Spleen (tissue), 7 donors: ENCODE results near the gene DUSP6.

ENCODE experiments used
- CTCF ChIP-seq, 11 experiments: fragments of 200-600 bp in 7 of 11; fragments of 450-650 bp in 4 of 11; sonication (generic) in 4 of 11; IDR thresholded peaks in 8 of 11; conservative IDR thresholded peaks in 3 of 11; 1 replicate in 7 of 11; 2 replicates in 4 of 11; pipeline versions ENCODE4 v1.4.0 to v1.8.0; 2016 to 2021; ENCODE audit warnings: antibody characterized with exemption in 11 of 11, inconsistent platforms in 4 of 11, mild to moderate bottlenecking in 1 of 11
- POLR2AphosphoS5 ChIP-seq, 3 donors: sonication (generic); formaldehyde crosslinking; IDR thresholded peaks; one replicate each; pipeline ENCODE4 v1.5.1; 2017; ENCODE audit warnings: antibody characterized with exemption in 3 of 3
- donor health status: DM: no; HTN: no; CAD: no; lungs with moderate emphysema.
- donor health status: DM: no; HTN: no; CAD: no.
- donor health status: DM: no; HTN: no; CAD: no.

- no peak for TF ChIP-seq CTCF (IDR thresholded peaks at IDR 0.05 in 8 of 11, conservative IDR thresholded peaks at IDR 0.05 in 3 of 11)
- no peak for TF ChIP-seq POLR2AphosphoS5 (IDR thresholded peaks at IDR 0.05)
Measured at GRCh38 chr12:89363582-89363981, 11.3 kb upstream of the DUSP6 start.
